ENCODE results near the gene LDB3. TPM values are rescaled to one million over a fixed set of nuclear protein-coding genes. Genes with fewer than 3 reads are reported as not detected.

LDB3 gene
- total and polyA plus RNA-seq, 5 experiments from 2014 or later, result 0.08 to 0.29 TPM; not detected in 3

DNA sequence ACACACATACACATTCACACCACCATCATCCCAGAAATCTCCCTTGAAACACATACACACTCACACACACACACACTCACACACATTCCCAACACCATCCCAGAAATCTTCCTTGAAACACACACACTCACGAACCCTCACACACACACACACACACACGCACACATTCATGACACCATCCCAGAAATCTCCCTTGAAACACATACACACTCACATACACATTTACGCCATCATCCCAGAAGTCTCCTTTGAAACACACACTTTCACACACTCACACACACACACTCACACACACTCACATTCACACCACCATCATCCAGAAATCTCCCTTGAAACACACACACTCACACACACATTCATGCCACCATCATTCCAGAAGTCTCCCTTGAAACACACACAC lies 14.3 kb upstream of the LDB3 start:
- H3K27me3 Mint-ChIP-seq, result peaks cover 0 to 6% (median 2%) of the 10 kb centered on the region in 5 donors
- DNase-seq (peak in 1 of 10 donors; percentile 7), ATAC-seq (no peak)
- no peaks in the 10 kb centered on the region for H3K4me1 Mint-ChIP-seq
- no peak overlapping the region for H3K27ac Mint-ChIP-seq
- H3K36me3 Mint-ChIP-seq, result no peaks in the 10 kb centered on the region
- no peaks in the 10 kb centered on the region for H3K9me3 Mint-ChIP-seq
- POLR2A ChIA-PET, result no interaction called here
- H3K4me3 Mint-ChIP-seq, result no peak overlapping the region

DNA sequence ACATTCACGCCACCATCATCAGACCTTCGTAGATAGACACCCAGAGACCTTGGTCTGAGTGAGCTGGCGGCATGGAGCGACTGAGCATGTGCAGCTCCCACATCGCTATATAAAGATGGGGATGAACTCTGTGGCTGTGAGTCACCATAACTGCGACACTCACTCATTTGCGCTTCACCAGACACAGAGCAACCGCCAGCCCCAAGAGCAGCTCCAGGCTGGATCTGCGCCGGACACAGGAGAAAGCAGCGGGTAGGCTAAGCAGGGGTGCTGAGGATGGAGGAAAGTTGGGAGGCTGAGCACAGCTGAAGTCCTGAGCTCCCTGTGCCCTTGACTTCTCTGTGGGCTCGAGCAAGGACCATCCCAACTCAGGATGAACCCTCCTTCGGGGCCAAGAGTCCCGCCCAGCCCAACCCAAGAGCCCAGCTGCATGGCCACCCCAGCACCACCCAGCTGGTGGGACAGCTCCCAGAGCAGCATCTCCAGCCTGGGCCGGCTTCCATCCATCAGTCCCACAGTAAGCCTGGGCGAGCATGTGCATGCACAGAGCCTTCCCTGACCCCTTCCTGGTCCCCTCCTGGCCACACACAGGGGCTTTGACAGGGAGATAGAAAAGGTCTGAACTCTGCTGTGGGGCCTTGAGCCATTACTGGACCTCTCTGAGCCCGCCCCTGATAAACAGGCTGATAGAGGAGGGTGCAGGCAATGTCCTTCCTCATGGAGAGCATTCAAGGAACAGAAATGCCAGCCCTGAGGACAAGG lies 13.7 kb upstream of the LDB3 start, which contains the start of gene OPN4:
OPN4 (plus strand) TSS at position 137 of the 762 bp plus-strand sequence; CDS start at position 374, 237 bp downstream.
- no peak within 1 kb of the TSS for H3K27ac Mint-ChIP-seq
- H3K36me3 Mint-ChIP-seq, result no peaks in the 10 kb centered on the region
- DNase-seq, result peak in 1 of 10 donors; percentile 35
- H3K27me3 Mint-ChIP-seq, result peaks cover 0 to 6% (median 2%) of the 10 kb centered on the region in 5 donors
- H3K4me3 Mint-ChIP-seq, result no peak within 1 kb of the TSS
- H3K4me1 Mint-ChIP-seq, result no peaks in the 10 kb centered on the region
- no peak for ATAC-seq
- POLR2A ChIA-PET, result no interaction called here
- H3K9me3 Mint-ChIP-seq, result no peaks in the 10 kb centered on the region

DNA sequence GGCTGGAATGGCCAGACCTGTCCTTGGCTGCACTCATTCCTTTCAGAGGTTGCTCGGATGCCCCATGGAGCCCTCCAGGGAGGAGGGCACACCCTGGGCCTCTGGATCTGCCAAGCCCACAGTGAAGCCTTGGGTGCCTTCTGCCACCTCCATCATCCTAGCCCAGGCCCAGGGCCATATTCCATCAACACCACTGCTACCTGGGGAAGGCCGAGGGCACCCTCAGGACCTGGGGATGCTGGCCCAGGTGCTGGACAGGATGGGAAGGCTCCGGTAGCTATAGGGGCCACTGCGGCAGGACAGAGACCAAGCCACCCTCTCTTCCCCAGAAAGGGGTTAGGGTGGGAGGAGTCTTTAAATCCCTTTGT lies 13.2 kb upstream of the LDB3 start:
- no peaks in the 10 kb centered on the region for H3K36me3 Mint-ChIP-seq
- H3K9me3 Mint-ChIP-seq, result no peaks in the 10 kb centered on the region
- H3K27me3 Mint-ChIP-seq, result peaks cover 0 to 6% (median 2%) of the 10 kb centered on the region in 5 donors
- H3K27ac Mint-ChIP-seq, result no peak overlapping the region
- H3K4me1 Mint-ChIP-seq, result no peaks in the 10 kb centered on the region
- DNase-seq (peak in 1 of 10 donors; percentile 45), ATAC-seq (no peak)
- no peak overlapping the region for H3K4me3 Mint-ChIP-seq
- POLR2A ChIA-PET, result no interaction called here

DNA sequence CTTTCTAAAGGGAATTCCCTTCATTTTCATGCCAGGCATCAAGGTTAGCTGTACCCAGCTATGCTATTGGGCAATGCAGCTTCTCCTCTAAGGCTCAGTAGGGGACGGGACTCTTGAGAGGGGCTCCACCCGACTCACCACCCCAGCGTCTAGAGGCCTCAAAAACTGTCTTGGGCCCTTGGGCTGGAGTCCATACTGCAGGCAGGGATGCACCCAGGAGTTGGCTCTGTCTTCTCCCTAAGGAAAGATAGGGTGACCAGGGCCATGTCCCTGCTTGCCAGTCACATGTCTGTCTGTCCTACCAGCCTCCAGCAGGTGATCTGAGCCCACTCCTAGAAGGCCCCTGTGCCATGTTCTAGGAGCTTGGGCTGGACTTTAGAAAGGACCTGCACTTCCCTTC lies 12.7 kb upstream of the LDB3 start:
- no peak for ATAC-seq
- Mint-ChIP-seq H3K4me1 (no peaks in the 10 kb centered on the region), H3K27me3 (peaks cover 0 to 3% (median 1%) of the 10 kb centered on the region in 5 donors), H3K4me3 (no peak overlapping the region), H3K27ac (no peak overlapping the region), H3K9me3 (no peaks in the 10 kb centered on the region), H3K36me3 (no peaks in the 10 kb centered on the region)
- no peak for DNase-seq
- POLR2A ChIA-PET, result no interaction called here

DNA sequence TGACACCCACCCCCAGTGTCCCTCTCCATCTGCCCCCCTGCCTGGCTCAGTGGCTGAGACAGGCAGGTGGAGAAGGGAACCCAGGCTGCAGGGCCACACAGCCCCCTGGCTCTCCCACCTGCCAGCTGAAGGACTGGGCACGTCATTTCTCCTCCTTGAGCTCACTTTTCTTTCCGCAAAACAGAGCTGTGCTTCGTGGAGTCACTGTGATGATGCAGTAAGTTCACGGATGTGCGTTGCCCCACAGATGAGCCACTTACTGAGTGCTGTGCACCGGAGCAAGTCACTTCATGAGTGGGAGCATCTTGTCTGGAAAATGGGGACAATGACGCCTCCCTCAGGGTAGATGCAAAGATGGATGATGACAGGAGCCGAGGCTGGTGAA lies 11.3 kb upstream of the LDB3 start:
- no peaks in the 10 kb centered on the region for H3K36me3 Mint-ChIP-seq
- peaks cover 0 to 2% (median 0%) of the 10 kb centered on the region in 4 donors for H3K4me1 Mint-ChIP-seq
- POLR2A ChIA-PET, result no interaction called here
- no peak overlapping the region for H3K4me3 Mint-ChIP-seq
- no peaks in the 10 kb centered on the region for H3K9me3 Mint-ChIP-seq
- H3K27ac Mint-ChIP-seq, result no peak overlapping the region
- ATAC-seq (no peak), DNase-seq (peak in 1 of 10 donors; percentile 16)
- H3K27me3 Mint-ChIP-seq, result peaks cover 0 to 2% (median 0%) of the 10 kb centered on the region in 5 donors

DNA sequence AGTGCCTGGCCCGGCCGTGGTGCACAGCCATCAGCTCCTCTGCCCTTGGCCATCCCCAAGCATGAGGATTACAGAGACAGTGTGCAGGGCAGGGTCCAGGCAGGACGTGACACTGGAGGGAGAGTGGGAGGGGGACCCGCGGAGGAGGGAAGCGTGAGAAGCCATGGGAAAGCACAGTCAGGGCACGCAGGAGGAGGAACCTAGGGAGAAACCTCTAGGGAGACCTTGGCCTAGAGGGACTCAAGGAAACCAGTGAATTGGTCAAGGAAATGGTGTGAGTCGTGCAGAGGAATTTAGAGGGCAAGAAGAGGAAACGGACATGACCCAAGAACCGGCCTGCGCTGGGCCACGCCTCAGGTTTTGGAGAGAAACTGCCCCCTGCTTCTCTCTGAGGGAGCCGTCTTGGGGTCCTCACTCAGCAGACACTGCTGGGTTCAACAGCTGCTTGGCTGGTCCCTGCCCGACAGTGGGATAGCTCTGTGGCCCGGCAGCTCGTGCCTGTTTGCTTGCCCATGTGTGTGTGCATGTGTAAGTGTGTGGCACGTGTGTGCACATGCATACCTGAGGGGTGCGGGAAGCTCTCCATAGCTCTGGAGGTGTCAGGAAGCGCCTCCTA lies 10.8 kb upstream of the LDB3 start:
- H3K9me3 Mint-ChIP-seq, result no peaks in the 10 kb centered on the region
- peaks cover 0 to 2% (median 0%) of the 10 kb centered on the region in 4 donors for H3K4me1 Mint-ChIP-seq
- peaks cover 0 to 2% (median 0%) of the 10 kb centered on the region in 5 donors for H3K27me3 Mint-ChIP-seq
- no peak for ATAC-seq
- no peak overlapping the region for H3K27ac Mint-ChIP-seq
- POLR2A ChIA-PET, result no interaction called here
- H3K36me3 Mint-ChIP-seq, result no peaks in the 10 kb centered on the region
- peak in 1 of 10 donors; percentile 38 for DNase-seq
- no peak overlapping the region for H3K4me3 Mint-ChIP-seq

DNA sequence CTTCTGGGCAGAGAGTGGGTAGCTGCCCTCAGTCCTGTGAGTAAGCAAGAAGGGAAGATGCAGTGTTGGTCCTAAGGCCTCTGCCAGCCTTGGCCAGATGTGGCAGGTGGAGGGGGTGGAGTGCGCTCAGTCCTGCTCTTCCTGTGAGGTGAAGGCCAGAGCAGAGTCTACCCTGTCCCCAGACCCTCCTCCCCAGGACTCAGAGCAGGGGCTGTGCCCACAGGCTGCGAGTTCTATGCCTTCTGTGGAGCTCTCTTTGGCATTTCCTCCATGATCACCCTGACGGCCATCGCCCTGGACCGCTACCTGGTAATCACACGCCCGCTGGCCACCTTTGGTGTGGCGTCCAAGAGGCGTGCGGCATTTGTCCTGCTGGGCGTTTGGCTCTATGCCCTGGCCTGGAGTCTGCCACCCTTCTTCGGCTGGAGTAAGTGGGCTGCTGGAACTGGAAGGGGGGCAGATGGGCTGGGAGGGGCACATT lies 10.0 kb upstream of the LDB3 start:
- Mint-ChIP-seq H3K4me3 (no peak overlapping the region), H3K4me1 (peaks cover 0 to 2% (median 0%) of the 10 kb centered on the region in 4 donors), H3K9me3 (no peaks in the 10 kb centered on the region), H3K27me3 (peaks cover 0 to 2% (median 0%) of the 10 kb centered on the region in 5 donors), H3K36me3 (no peaks in the 10 kb centered on the region), H3K27ac (no peak overlapping the region)
- peak in 1 of 10 donors; percentile 42 for DNase-seq
- no peak for ATAC-seq
- POLR2A ChIA-PET, result no interaction called here

DNA sequence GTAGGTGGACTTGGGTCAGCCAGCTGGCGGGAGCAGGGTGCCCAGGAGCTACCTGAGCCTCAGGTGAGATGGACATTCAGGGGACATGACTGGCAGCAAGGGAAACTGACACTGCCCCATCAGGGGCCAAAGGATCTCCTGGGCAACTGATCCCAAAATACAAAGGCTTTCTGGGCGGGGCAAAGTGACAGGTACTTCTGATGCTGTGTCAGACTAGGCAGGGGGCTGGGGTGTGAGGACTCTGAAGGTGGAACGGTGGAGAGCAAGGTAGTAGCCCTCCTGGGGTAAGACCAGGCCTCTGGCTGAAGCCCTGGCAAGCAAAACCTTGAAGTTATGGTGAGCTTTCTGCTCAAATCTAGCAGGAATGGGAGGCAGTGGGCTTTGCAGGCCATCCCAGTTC lies 9.6 kb upstream of the LDB3 start:
- H3K4me1 Mint-ChIP-seq, result peaks cover 0 to 2% (median 0%) of the 10 kb centered on the region in 4 donors
- no peak for ATAC-seq
- POLR2A ChIA-PET, result no interaction called here
- peak in 1 of 10 donors; percentile 31 for DNase-seq
- H3K9me3 Mint-ChIP-seq, result no peaks in the 10 kb centered on the region
- H3K27ac Mint-ChIP-seq, result no peak overlapping the region
- H3K27me3 Mint-ChIP-seq, result peaks cover 0 to 2% (median 0%) of the 10 kb centered on the region in 5 donors
- H3K36me3 Mint-ChIP-seq, result no peaks in the 10 kb centered on the region
- no peak overlapping the region for H3K4me3 Mint-ChIP-seq

DNA sequence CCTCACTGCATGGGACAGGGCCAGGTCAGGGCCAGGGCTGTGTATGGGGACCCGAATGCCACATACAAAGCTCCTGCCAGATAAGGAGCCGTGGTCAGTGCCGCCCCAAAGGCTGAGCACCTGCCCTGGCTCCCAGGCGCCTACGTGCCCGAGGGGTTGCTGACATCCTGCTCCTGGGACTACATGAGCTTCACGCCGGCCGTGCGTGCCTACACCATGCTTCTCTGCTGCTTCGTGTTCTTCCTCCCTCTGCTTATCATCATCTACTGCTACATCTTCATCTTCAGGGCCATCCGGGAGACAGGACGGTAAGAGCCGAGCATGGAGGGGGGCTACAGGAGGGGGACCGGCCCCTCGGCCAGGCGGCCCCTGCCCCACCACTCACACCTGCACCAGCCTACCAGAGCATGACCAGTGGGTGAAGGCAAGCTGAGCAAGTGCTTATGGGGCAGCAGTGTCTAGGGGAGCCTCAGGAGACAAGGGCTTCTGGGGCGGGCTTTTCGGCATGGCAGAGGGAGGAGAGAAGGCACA lies 9.1 kb upstream of the LDB3 start:
- Mint-ChIP-seq H3K27ac (no peak overlapping the region), H3K27me3 (peaks cover 0 to 2% (median 0%) of the 10 kb centered on the region in 5 donors), H3K36me3 (no peaks in the 10 kb centered on the region), H3K4me3 (no peak overlapping the region), H3K9me3 (no peaks in the 10 kb centered on the region), H3K4me1 (peaks cover 0 to 2% (median 0%) of the 10 kb centered on the region in 4 donors)
- ATAC-seq (no peak), DNase-seq (peak in 1 of 10 donors; percentile 16)
- POLR2A ChIA-PET, result interaction anchor here (0.6 kb wide), 1 partner anchor 72 kb away, joined by 3 read pairs; no protein-coding TSS in a partner anchor

DNA sequence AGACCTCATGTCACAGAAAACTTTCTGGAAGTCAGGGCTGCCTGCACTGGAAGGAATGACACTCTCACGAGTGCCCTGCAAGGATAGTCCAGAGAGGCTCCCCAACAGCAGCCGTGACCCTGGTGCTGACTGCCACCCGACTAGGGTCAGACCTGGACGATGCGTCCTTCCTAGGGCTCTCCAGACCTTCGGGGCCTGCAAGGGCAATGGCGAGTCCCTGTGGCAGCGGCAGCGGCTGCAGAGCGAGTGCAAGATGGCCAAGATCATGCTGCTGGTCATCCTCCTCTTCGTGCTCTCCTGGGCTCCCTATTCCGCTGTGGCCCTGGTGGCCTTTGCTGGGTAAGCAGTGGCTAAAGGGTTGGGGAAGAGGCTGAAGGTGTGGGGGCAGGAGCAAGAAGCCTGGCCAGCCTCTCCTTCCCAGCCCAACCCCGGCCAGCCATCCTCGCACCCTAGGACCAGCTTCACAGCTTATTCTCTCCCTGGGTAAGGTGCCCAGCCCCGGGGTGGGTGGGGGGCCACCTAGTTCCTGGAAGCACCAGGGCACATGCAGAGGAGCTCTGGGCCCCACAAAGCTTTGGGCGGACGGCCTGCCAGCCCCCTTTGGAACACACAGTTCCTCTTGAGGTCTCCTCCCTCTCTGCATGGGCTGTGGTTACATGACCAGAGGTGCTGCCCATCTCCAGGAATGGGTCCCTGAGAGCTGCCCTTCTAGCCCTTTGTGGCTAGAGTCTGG lies 8.4 kb upstream of the LDB3 start:
- Mint-ChIP-seq H3K36me3 (no peaks in the 10 kb centered on the region), H3K4me3 (no peak overlapping the region), H3K9me3 (no peaks in the 10 kb centered on the region), H3K4me1 (peaks cover 0 to 2% (median 0%) of the 10 kb centered on the region in 4 donors), H3K27ac (no peak overlapping the region), H3K27me3 (peaks cover 0 to 2% (median 0%) of the 10 kb centered on the region in 5 donors)
- POLR2A ChIA-PET, result interaction anchor here (0.6 kb wide), 1 partner anchor 72 kb away, joined by 3 read pairs; no protein-coding TSS in a partner anchor
- DNase-seq (peak in 1 of 10 donors; percentile 57), ATAC-seq (no peak)

DNA sequence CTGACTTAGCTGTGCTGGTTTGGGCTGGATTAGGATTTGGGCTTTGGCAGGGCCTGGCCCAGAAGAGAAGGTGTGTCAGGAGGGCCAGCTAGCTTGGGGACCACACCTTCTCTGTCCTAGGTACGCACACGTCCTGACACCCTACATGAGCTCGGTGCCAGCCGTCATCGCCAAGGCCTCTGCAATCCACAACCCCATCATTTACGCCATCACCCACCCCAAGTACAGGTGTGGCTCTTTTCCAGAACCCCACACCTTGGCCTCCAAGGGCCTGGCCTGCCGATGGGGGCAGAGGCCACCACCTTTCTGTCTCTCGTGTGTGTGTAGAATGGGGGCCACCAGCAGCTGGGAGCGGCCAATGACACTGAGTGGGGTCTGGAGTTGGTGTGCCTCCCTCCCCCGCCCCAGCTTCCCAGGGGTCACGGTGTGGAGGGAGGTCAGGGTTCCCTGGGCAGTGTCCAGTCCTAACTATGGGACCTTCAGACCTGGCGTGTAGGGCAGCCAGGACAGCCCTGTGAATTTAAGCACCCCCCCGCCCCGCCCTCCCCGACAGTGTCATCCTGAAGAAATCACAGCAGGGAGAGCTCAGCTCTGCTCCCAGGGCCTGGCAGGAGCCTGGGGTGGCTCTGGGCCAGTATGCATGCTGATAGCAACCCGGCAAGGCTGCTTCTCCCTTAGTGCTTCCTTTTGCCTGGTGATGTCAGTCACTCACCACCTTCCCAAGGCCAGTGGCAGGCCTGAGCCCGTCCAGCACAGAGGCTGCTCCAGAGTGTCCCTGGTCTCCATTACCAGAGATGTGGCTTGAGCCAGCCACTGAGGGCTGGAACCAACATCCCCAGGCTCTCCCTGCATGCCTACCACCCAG lies 6.9 kb upstream of the LDB3 start:
- H3K27me3 Mint-ChIP-seq, result peaks cover 0 to 2% (median 0%) of the 10 kb centered on the region in 5 donors
- ATAC-seq (no peak), DNase-seq (peak in 1 of 10 donors; percentile 51)
- no peaks in the 10 kb centered on the region for H3K36me3 Mint-ChIP-seq
- POLR2A ChIA-PET, result interaction anchor here (0.7 kb wide), 1 partner anchor 9 kb away, joined by 3 read pairs; no protein-coding TSS in a partner anchor
- peaks cover 0 to 2% (median 0%) of the 10 kb centered on the region in 4 donors for H3K4me1 Mint-ChIP-seq
- H3K9me3 Mint-ChIP-seq, result no peaks in the 10 kb centered on the region
- H3K27ac Mint-ChIP-seq, result peak overlapping the region in 1 of 10 donors; percentile 14
- no peak overlapping the region for H3K4me3 Mint-ChIP-seq

Measured in naive thymus-derived CD8-positive, alpha-beta T cell (primary cell).